Raji (cell line): ENCODE results near the gene DOK4.

Experiments used
- POLR2A ChIP-seq: IDR thresholded peaks from 2 replicates; pipeline ENCODE4 v1.6.1; 2011; ENCODE audit warnings: low read depth, low read length, control low read depth; ENCODE audit not compliant: insufficient read depth

Gene DOK4

GRCh38 chr16:57476546-57477410 is 9.5 kb downstream of the DOK4 start:
- no peak for TF ChIP-seq POLR2A

- no peak for TF ChIP-seq POLR2A
These were observed 10.5 kb downstream of the DOK4 start for GRCh38 chr16:57475711-57476339.

- no peak for TF ChIP-seq POLR2A
These were observed 11.3 kb downstream of the DOK4 start for GRCh38 chr16:57474671-57475661.

DNA sequence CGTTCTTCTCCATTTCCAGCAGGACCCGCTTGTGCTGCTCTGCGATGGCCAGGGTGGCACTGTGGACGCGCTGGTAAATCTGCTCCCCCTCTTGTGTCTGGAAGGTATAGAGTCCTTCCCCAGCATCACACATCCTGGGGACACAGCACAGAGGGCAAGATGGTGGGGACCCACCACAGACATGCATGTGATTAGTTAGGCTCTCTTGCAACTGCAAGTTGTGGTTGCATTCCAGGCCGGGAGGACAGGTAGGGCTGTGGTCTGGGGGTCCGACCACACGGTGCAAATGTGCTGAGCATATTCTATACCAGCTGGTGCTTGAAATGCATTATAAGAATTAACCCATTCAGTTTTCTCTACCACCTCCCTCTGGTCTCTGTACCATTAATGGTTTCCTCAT is 12.4 kb downstream of the DOK4 start:
- TF ChIP-seq POLR2A: no peak

DNA sequence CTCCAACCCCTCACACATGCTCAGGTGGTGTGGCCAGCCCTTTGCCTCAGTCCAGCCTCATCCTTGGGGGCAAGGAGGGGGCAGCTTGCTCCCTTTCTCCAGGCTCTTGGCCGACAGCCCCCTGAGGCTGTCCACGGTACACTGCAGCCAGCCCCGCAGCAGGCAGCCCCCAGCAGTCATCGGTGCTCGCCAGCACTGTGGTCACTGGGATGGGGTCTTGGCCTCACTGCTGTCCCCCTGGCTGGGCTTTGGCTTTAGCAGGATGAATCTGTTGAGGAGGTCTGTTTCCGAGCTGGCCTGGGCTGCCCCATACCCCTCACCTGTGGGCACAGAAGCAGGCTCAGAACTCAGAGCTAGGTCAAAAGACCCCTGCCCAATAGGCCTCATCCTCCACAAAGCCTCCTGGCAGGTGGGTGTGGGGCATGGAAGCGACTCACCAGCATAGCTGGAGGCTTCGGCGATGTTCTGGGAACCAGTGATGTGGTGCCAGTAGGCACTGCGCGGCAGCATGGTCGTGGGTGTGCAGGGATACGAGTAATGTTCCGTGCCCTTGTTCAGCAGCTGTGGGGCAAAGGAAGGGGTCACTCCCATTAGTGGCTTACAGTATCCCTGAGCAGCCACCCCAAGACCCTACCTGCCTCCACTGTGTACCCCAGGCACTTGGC is 13.0 kb downstream of the DOK4 start:
- TF ChIP-seq POLR2A: no peak

- TF ChIP-seq POLR2A: no peak
These were observed 13.6 kb downstream of the DOK4 start for GRCh38 chr16:57472665-57473060.

DNA sequence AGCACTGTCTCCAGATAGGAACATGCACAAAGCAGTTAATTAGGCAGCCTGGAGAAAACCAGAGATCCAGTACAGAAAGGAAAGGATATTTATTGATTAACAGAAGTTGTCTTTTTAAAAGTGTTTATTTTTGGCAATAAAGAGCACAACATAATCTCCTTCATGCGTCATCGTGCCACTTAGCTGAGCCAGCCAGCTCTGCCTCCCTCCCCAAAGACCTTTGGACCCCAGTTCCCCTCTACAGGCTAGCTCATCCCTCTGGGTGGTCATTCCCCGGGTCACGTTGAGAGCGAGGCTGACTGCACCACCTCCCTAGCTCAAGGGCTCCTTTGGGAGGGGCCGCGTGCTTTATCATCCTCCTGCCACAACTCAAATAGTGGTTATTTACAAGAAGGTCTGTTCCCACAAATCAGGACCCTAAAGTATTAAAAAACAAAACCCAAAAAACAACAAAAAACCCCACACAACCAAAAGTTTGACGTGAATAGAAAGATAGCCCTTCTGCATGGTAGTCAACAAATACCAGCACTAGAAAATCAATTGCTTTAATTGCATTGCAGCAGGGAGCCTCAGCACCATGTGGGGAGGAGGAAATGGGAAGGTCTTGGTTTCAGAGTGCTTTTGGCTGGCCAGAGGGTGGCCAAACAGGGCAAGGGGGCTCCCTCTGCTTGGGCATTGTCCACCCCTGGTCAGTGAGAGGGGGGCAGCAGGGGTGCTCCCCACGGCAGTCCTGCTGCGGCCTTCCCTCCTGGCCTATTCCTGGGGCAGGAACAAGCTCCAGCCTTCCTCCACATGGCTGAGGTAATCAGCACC is 14.2 kb downstream of the DOK4 start:
- TF ChIP-seq POLR2A: no peak

GRCh38 chr16:57471209-57471608 is 15.1 kb downstream of the DOK4 start:
- TF ChIP-seq POLR2A: no peak

GRCh38 chr16:57470711-57471110 is 15.6 kb downstream of the DOK4 start:
- TF ChIP-seq POLR2A: no peak

DNA sequence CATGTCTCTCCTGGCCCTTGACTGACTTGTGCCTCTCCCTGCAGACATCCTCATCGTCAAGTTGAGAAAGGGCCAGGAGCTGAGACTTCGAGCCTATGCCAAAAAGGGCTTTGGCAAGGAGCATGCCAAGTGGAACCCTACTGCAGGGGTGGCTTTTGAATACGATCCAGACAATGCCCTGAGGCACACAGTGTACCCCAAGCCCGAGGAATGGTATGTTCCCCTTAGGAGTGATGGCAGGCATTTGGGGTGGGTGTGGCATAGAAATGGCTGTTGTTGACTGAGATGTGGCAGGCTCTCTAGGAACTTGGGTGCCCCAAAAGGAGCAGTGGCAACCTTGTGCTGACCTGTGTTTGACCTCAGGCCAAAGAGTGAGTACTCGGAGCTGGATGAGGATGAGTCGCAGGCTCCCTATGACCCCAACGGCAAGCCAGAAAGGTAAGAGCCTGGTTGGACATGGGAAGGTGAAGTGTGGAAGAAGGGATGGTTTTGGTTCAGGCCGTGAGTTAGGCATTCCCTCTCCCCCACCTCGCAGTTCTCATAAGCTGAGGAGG is 16.3 kb downstream of the DOK4 start:
- no peak for TF ChIP-seq POLR2A

GRCh38 chr16:57469046-57469445 is 17.2 kb downstream of the DOK4 start:
- TF ChIP-seq POLR2A: no peak

- no peak for TF ChIP-seq POLR2A
These were observed 17.9 kb downstream of the DOK4 start for GRCh38 chr16:57468346-57468745.

DNA sequence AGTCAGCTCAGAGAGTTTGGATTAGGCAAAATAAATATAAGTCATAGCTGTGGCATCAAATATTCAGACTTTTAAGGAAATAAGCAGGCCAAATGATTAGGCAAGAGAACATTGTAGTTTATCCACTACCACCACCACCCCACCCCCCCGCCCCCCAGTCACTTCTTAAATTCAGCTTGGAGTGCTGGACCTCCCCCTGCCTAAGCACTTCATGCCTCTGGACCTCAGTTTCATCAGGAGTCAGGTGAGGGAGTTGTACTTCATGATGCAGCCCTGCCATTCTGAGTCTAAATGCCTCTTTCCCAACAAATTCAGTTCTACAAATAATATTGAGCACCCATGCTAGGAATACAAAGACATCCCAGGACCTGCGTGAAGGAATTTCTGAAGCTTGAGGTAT is 21.8 kb downstream of the DOK4 start:
- no peak for TF ChIP-seq POLR2A

- no peak for TF ChIP-seq POLR2A
These were observed 23.3 kb downstream of the DOK4 start for GRCh38 chr16:57462978-57463362.
